GM04504 (cell line): ENCODE measurements around the gene SPACA4.

Experiments
- DNase-seq: peaks from one replicate; pipeline ENCODE4 v3.0.0-alpha.2; 2012; ENCODE audit warnings: low read depth

SPACA4 gene

GRCh38 chr19:48634424-48635262 lies 28.1 kb downstream of the SPACA4 start:
- DNase-seq = peak; percentile 86

DNA sequence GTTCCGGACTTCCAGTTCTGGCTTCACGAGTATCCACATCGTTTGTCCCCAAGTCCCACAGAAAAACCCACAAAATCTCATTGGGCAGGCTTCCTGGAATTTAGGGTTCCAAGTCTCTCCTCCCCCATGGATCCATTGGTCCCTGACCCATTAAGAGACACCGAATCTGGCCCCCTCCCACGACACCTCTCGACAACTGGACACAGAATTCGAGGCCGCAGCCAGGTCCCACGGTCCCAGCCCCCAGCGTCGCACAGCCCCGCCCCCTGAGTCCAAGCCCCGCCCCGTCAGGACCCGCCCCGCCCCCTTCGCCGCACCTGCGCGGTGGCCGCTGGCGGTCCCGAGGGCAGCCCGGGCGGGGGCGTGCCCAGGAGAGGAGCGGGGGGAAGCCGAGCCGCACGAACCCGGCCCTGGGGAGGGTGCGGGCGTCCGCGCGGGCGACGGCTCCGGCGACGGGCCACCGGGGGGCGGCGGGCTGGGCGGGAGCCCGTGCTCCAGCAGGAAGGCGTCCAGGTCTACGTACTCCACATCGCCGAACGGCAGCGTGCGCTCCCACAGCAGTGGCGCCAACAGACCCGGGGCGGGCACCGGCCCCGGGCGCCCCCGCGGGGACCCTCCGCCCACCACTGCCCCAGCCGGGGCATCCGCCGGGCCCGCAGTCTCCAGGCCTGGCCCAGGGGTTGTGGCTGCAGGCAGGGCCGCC lies 28.9 kb downstream of the SPACA4 start:
- no peak for DNase-seq

- no peak for DNase-seq
These were observed 29.7 kb downstream of the SPACA4 start for GRCh38 chr19:48635966-48636858.

GRCh38 chr19:48636859-48637448 lies 30.4 kb downstream of the SPACA4 start, which contains the start of gene DBP:
Gene DBP (minus strand): TSS chr19:48637379. CDS start chr19:48636994, 385 bp downstream.
- no peak for DNase-seq

GRCh38 chr19:48637449-48637947 lies 31.0 kb downstream of the SPACA4 start:
- DNase-seq = peak; percentile 98

DNA sequence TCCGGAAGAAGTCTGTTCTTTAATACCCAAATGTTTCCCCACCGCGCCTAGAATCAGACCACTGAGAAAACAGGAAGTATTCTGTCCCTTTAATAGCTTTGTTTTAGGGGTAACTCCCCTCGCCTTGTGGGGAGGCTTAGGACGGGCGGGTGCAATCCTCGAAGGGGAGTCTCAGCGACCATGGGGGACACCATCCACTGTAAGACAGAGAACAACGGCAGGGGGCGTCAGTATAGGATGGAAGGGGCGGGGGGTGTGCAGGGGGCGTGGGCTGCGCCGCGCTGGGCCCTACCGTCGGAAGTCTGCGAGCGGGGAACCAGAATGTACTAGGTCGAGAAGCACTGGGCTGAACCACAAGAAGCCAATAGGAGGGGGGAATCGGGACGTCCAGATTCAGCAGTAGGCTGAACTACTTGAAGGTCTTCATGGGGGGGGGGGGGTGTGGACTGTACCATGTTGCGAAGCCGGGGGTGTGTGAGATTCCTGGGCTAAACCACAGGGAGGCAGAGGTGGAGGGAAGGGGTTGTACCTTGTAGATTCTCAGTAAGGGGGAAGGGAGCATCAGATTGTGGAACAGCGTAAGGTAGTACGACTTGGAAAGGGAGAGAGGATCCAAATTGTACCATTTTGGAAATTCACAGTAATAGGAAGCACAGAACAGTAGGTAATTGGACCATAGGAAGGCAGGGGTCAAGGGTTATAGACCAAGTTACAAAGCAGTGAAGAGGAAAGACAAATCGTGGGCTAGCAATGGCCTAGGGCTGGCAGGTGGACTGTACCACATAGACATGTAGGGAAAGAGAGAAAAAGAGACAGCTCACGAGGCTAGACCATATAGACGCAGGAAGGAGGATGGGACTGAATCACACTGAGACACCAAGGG lies 31.6 kb downstream of the SPACA4 start:
- peak; percentile 80 for DNase-seq

- DNase-seq = no peak
These were observed 32.4 kb downstream of the SPACA4 start for GRCh38 chr19:48638831-48639381.

DNA sequence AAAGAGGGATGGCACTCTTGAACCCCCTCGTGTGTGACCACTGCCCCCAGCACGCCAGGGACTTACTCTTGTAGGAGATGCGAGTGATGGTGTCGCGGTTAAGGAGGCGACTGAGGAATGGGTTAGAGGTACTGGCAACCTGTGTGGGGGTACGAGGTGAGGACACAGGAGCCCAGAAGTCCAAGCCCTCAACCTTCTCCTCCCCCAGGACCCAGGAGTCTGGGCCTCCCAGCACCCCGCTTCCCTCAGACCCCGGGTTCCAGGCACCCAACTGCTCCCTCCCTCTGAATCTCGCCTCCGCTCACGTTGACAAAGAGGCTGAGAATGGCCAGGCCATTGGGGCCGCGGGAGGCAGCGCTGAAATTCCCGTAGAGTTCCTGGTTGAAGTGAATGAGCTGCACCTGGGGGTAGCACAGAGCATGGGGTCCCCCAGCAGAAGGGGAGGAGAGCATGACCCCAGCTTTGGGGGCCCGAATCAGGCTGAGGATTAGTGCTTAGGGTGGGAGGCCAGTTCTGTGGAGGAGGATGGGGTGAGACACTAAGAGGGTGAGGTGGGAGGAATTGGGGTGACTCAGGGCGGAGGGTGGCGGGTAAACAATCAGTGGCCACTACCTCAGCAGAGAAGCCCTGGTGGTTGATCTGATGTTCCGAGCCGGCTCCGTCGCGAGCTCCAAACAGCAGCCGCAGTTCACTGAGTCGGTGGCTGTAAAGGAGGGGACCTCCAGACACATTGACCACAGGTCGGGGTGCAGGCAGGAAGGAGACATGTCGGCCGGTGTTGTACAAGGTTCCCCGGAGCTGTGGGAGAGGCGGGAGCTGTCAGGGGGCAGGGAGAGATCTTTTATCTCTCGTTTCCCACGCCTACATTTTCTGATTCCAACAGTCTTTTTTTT lies 33.2 kb downstream of the SPACA4 start:
- no peak for DNase-seq

DNA sequence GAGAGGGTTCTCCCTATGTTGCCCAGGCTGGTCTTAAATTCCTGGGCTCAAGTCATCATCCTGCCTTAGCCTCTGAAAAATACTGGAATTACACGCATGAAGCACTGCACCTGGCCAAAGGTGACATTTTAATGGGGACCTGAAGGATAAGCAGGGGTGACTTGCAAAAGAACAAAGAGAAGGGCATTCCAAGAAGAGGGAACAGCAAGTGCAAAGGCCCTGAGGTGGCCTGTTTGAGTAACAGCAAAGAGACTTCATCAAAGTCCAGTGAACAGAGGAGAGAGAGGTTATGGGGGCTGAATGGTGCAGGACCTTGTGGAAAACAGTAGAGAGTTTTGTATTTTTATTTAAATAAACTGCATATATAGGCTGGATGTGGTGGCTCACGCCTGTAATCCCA lies 35.3 kb downstream of the SPACA4 start:
- DNase-seq = no peak

DNA sequence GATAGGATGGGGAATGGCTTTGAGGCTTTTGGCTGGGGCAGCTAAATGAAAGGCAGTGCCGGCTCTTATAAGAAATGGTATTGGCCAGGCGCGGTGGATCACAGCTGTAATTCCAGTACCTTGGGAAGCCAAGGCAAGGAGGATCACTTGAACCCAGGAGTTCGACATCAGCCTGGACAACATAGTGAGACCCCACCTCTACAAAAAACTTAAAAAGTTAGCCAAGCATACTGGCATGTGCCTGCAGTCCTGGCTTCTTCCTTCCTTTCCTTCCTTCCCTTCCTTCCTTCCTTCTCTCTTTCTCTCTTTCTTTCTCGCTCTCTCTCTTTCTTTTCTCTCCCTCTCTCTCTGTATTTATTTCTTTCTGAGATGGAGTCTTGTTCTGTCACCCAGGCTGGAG lies 36.3 kb downstream of the SPACA4 start:
- no peak for DNase-seq

- DNase-seq = no peak
These were observed 37.8 kb downstream of the SPACA4 start for GRCh38 chr19:48644355-48644754.

DNA sequence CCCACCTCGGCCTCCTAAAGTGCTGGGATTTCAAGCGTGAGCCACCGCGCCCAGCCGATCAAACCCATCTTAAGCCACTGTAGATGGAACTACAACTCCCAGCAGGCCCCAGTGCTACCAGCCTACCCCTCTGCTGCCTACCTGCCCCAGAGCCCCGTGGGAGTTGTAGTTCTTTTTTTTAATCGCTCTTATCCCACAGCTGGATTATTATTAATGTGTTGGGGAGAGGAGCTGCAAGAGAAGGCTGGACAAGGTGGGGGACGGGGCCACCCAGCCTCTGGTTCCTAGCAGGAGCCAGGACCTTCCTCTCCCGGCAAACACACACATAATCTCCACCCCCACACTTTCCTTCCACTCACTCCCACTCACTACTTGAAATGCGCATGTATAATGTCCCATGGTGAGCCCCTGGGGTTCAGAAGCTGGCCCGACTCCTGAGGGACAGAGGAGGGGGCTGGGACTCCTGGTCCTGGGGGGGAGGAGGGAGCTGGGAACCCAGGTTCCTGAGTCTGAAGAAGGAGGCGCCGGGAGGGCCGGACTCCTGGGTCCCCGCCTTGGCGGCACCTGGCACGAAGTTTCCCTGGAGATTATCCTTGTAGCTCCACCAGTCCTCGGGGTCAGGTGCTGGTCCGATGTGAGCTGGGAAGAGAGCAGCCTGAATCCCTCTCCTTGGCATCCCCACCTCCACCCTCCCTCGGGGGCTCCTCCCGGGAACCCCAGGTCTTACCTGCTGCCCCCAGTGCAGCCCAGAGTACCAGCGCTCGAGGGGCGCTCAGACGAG lies 38.5 kb downstream of the SPACA4 start:
- DNase-seq = no peak

DNA sequence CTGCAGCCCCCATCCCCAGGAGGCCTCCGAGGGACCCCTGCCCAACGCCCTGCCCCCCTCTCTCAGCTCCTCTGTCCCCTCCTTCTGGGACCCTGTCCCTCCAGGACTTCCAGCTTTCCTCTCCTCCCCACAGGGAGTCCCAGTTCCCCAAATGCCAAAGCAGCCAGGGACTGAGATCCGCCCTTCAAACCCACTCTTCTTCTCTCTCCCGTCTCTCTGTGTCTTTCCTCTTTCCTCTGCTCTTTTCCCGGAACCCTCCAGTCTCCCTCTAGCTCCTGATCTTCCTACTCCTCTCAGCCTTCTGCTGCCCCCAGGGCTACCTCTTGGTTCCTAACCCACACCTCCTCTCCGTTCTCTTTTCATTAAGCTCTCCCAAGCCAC lies 39.1 kb downstream of the SPACA4 start:
- DNase-seq = no peak

GRCh38 chr19:48646001-48646721 lies 39.6 kb downstream of the SPACA4 start, which contains the start of gene CA11:
Gene CA11 (minus strand): TSS chr19:48646187. CDS start chr19:48645632, 555 bp downstream.
- no peak for DNase-seq

- no peak for DNase-seq
These were observed 40.2 kb downstream of the SPACA4 start for GRCh38 chr19:48646722-48647216.

DNA sequence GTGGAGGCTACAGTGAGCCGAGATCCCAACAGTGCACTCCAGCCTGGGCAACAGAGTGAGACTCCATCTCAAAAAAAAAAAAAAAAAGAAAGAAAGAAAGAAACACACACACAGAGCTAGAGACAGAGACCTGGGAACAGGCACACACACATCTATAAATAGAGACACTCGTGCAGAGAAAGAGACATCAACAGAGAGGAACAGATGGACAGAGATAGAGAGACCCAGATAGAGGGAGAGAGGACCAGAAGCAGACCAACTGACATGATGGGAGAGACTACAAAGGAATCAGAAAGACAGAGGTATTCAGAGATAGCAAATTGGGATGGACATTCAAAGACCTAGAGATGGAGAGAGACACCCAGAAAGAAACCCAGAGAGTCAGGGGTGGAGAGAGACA lies 41.6 kb downstream of the SPACA4 start:
- no peak for DNase-seq

DNA sequence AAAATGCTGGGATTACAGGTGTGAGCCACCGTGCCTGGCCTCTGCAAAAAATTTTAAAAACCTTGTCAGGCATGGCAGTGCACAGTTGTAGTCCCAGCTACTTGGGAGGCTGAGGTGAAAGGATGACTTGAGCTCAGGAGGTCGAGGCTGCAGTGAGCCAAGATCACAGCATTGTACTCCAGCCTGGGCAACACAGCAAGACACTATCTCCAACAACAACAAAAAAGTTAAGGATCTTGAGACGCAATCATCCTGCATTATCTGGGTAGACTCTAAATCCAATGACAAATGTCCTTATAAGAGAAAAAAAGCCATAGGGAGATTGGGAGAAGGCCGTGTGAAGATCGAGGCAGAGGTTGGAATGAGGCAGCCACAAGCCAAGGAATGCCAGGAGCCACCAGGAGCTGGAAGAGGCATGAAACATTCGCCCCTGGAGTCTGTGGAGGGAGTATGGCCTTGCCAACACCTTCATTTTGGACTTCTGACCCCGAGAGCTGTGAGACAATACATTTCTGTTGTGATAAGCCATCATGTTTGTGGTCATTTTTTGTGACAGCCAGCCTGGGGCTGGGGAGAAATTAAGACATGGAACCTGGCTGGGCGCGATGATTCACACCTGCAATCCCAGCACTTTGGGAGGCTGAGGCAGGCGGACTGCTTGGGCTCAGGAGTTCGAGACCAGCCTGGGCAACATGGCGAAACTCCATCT lies 44.6 kb downstream of the SPACA4 start:
- DNase-seq = no peak
